Measurements from ENCODE around the gene MTIF3. TPM values are rescaled to one million over a fixed set of nuclear protein-coding genes. Genes with fewer than 3 reads are reported as not detected.

The MTIF3 gene
- total and polyA plus RNA-seq, 10 donors = 38.1 to 95.2 (median 60.0) TPM

- Histone ChIP-seq H3K27ac (no peak overlapping the region), H3K4me1 (peaks cover 0 to 2% (median 0%) of the 10 kb centered on the region in 6 donors), H3K9me3 (no peaks in the 10 kb centered on the region), H3K27me3 (replicated peaks in 1 of 7) (no peaks in the 10 kb centered on the region), H3K4me3 (no peak overlapping the region), H3K36me3 (no peaks in the 10 kb centered on the region)
- intact Hi-C loops (cut with DNase I; ENCODE audit: low total_unique reads) = no loop called here
- TF ChIP-seq POLR2A (IDR thresholded peaks at IDR 0.05) = no peak
- TF ChIP-seq, protein P1, sequence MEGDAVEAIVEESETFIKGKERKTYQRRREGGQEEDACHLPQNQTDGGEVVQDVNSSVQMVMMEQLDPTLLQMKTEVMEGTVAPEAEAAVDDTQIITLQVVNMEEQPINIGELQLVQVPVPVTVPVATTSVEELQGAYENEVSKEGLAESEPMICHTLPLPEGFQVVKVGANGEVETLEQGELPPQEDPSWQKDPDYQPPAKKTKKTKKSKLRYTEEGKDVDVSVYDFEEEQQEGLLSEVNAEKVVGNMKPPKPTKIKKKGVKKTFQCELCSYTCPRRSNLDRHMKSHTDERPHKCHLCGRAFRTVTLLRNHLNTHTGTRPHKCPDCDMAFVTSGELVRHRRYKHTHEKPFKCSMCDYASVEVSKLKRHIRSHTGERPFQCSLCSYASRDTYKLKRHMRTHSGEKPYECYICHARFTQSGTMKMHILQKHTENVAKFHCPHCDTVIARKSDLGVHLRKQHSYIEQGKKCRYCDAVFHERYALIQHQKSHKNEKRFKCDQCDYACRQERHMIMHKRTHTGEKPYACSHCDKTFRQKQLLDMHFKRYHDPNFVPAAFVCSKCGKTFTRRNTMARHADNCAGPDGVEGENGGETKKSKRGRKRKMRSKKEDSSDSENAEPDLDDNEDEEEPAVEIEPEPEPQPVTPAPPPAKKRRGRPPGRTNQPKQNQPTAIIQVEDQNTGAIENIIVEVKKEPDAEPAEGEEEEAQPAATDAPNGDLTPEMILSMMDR (IDR thresholded peaks at IDR 0.05 in 8 of 11, conservative IDR thresholded peaks at IDR 0.05 in 3 of 11) = no peak
- 18 to 48% (median 29%) methylated on average over 2 of the region's 2 CpGs for WGBS, 5 donors
- no peak for DNase-seq
Measured at GRCh38 chr13:27391471-27391870, 58.9 kb downstream of the MTIF3 start.

DNA sequence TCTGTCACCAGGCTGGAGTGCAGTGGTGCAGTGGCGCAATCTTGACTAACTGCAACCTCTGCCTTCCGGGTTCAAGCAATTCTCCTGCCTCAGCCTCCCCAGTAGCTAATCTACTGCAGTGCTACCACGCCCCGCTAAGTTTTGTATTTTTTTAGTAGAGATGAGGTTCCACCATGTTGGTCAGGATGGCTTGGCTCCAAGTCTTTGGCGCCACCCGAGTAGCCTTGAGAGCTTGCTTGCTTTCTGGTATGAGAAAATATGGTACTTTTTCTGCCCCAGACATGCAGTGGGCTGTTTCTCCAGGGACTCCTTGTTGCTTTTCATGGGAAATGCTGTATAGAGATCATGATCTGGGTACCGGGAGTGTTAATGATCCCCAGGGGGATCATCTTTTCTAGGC is 60.5 kb downstream of the MTIF3 start:
- intact Hi-C loops (cut with DNase I; ENCODE audit: low total_unique reads) = no loop called here
- WGBS, 5 donors = 90 to 94% (median 91%) methylated on average over 6 to 7 of the region's 7 CpGs
- H3K27ac ChIP-seq = no peak overlapping the region
- H3K4me3 ChIP-seq = no peak overlapping the region
- no peaks in the 10 kb centered on the region for H3K36me3 ChIP-seq
- peaks cover 0 to 2% (median 0%) of the 10 kb centered on the region in 6 donors for H3K4me1 ChIP-seq
- no peaks in the 10 kb centered on the region for H3K27me3 ChIP-seq (replicated peaks in 1 of 7)
- no peaks in the 10 kb centered on the region for H3K9me3 ChIP-seq
- TF ChIP-seq POLR2A (IDR thresholded peaks at IDR 0.05) = no peak
- TF ChIP-seq POLR2AphosphoS5 (IDR thresholded peaks at IDR 0.05) = no peak
- TF ChIP-seq, protein P1 (IDR thresholded peaks at IDR 0.05 in 8 of 11, conservative IDR thresholded peaks at IDR 0.05 in 3 of 11) = no peak
- no peak for DNase-seq

- Histone ChIP-seq H3K27me3 (replicated peaks in 1 of 7) (peaks cover 0 to 8% (median 0%) of the 10 kb centered on the region in 7 donors), H3K4me1 (peaks cover 0 to 2% (median 0%) of the 10 kb centered on the region in 6 donors), H3K27ac (no peak overlapping the region), H3K36me3 (no peaks in the 10 kb centered on the region), H3K9me3 (no peaks in the 10 kb centered on the region), H3K4me3 (no peak overlapping the region)
- DNase-seq = no peak
- no peak for TF ChIP-seq POLR2AphosphoS5 (IDR thresholded peaks at IDR 0.05)
- 66 to 89% (median 83%) methylated on average over 2 of the region's 2 CpGs for WGBS, 5 donors
- intact Hi-C loops (cut with DNase I; ENCODE audit: low total_unique reads) = no loop called here
Measured at GRCh38 chr13:27388241-27388640, 62.1 kb downstream of the MTIF3 start.

Small RNA genes lying within 50 kb of the gene (small RNA-seq; reads per million reads assigned to genes)
- gene RNU6-63P (0 reads per million in 4 donors), gene RNY1P1 (0 reads per million in 4 donors)

Other genes with a start within 250 kb of the MTIF3 start
- 1,000 to 10,000 TPM in 4 of 7 donors, 100 to 1,000 TPM in 3; 876 to 1,232 (median 1,007) TPM for gene RPL21, start 199.0 kb downstream of the MTIF3 start, total RNA-seq
- 1,000 to 10,000 TPM; 1,699 to 2,187 (median 1,787) TPM for gene RPL21, start 199.0 kb downstream of the MTIF3 start, polyA plus RNA-seq
- 10 to 100 TPM in 5 of 7 donors, 1 to 10 TPM in 2; 9.2 to 37.9 (median 16.1) TPM for gene RASL11A, start 179.7 kb downstream of the MTIF3 start, total RNA-seq
- gene RASL11A, start 179.7 kb downstream of the MTIF3 start, polyA plus RNA-seq = 10 to 100 TPM in 2 of 3 donors, 1 to 10 TPM in 1; 6.7 to 29.8 (median 11.2) TPM
- gene GTF3A, start 25.9 kb downstream of the MTIF3 start, total RNA-seq = 100 to 1,000 TPM in 6 of 7 donors, 10 to 100 TPM in 1; 90.7 to 149 (median 105) TPM
- gene GTF3A, start 25.9 kb downstream of the MTIF3 start, polyA plus RNA-seq = 100 to 1,000 TPM; 230 to 275 (median 267) TPM
- 1 to 10 TPM; 6.5 to 8.8 (median 6.8) TPM for gene LNX2, start 170.0 kb upstream of the MTIF3 start, total RNA-seq
- gene LNX2, start 170.0 kb upstream of the MTIF3 start, polyA plus RNA-seq = 1 to 10 TPM; 1.8 to 3.0 (median 2.7) TPM
- 100 to 1,000 TPM in 3 of 7 donors, 10 to 100 TPM in 4; 64.2 to 115 (median 94.2) TPM for gene POLR1D, start 171.3 kb upstream of the MTIF3 start, total RNA-seq
- 100 to 1,000 TPM; 103 to 134 (median 117) TPM for gene POLR1D, start 171.3 kb upstream of the MTIF3 start, polyA plus RNA-seq